ENCODE measurements around the gene NDUFA9. TPM values are rescaled to one million over a fixed set of nuclear protein-coding genes. Genes with fewer than 3 reads are reported as not detected.

The NDUFA9 gene
- total RNA-seq (2021) (65.8 to 97.8 TPM (median 71.4 TPM) in 3 replicates), Bru-seq, nascent RNA (percentile 88 among the genes with signal in this experiment)
- long read RNA-seq, experiment 1, full-length matches to known transcripts, result 241 of 248 reads
- long read RNA-seq, experiment 1, partial matches to known transcripts, result 0 of 248 reads
- long read RNA-seq, experiment 1, other reads (novel, unspliced or antisense), result 7 of 248 reads
- long read RNA-seq, experiment 2, full-length matches to known transcripts, result 50 of 87 reads
- long read RNA-seq, experiment 2, partial matches to known transcripts, result 28 of 87 reads
- long read RNA-seq, experiment 2, other reads (novel, unspliced or antisense), result 9 of 87 reads
- long read RNA-seq, experiment 3, full-length matches to known transcripts, result 568 of 613 reads
- long read RNA-seq, experiment 3, partial matches to known transcripts, result 21 of 613 reads
- long read RNA-seq, experiment 3, other reads (novel, unspliced or antisense), result 24 of 613 reads

GRCh38 chr12:4648501-4649357 is at the start of gene NDUFA9, which contains the start of gene AKAP3:
TSS of gene NDUFA9 (plus strand) at chr12:4649114. CDS start at chr12:4649127, 13 bp downstream.
TSS of gene AKAP3 (minus strand) at chr12:4649051. CDS start at chr12:4638196, 10,855 bp downstream.
- Mint-ChIP-seq H3K4me3 (peak within 1 kb of the TSS; percentile 99), H3K27ac (peak within 1 kb of the TSS; percentile 99), H3K4me1 (peaks cover 40% of the 10 kb centered on the region), H3K9me3 (no peaks in the 10 kb centered on the region), H3K36me3 (no peaks in the 10 kb centered on the region), H3K27me3 (ENCODE audit: low read depth) (no peaks in the 10 kb centered on the region)
- DNase-seq (ENCODE audit: low spot score) (peak; percentile 80), ATAC-seq (peak; percentile 92)
- ChIA-PET CTCF (interaction anchor here (0.7 to 2.0 kb wide), 11 partner anchors 13 to 265 kb away, joined by 3 to 12 read pairs (median 4); partner anchors contain the start of gene DYRK4), POLR2A (interaction anchor here (0.7 to 1.2 kb wide), 3 partner anchors 10 to 52 kb away, joined by 3 to 4 read pairs (median 3); no protein-coding TSS in a partner anchor)
- TF ChIP-seq FOXP1 (CRISPR knock-in tag; IDR thresholded peaks at IDR 0.05; ENCODE audit: borderline replicate concordance) (0 out of 2 replicates have a peak, but pooled peaks have one; percentile 61), ZNF512 (CRISPR knock-in tag; IDR thresholded peaks at IDR 0.05; ENCODE audit: borderline replicate concordance) (no peak), ZNF317 (CRISPR knock-in tag; IDR thresholded peaks at IDR 0.05; ENCODE audit: borderline replicate concordance, low read depth) (no peak), RORB (CRISPR knock-in tag; IDR thresholded peaks at IDR 0.05) (no peak), FOXK1 (CRISPR knock-in tag; IDR thresholded peaks at IDR 0.05) (peak; percentile 83), CREM (CRISPR knock-in tag; IDR thresholded peaks at IDR 0.05) (0 out of 2 replicates have a peak, but pooled peaks have one; percentile 51), RELA (CRISPR knock-in tag; IDR thresholded peaks at IDR 0.05; ENCODE audit: borderline replicate concordance) (no peak), ARID4B (CRISPR knock-in tag; IDR thresholded peaks at IDR 0.05; ENCODE audit: borderline replicate concordance) (peak; percentile 63; the same call in 1 of the 2 replicates), NFATC4 (CRISPR knock-in tag; IDR thresholded peaks at IDR 0.05) (no peak), ZNF423 (CRISPR knock-in tag; IDR thresholded peaks at IDR 0.05) (no peak), ETV6 (CRISPR knock-in tag; IDR thresholded peaks at IDR 0.05) (no peak), ZBTB43 (CRISPR knock-in tag; IDR thresholded peaks at IDR 0.05) (peak; percentile 46; the same call in 1 of the 2 replicates), ZBTB21 (CRISPR knock-in tag; IDR thresholded peaks at IDR 0.05; ENCODE audit: borderline replicate concordance) (no peak), JUN (CRISPR knock-in tag; IDR thresholded peaks at IDR 0.05) (no peak), ZSCAN18 (CRISPR knock-in tag; IDR thresholded peaks at IDR 0.05) (no peak), MYBL2 (CRISPR knock-in tag; IDR thresholded peaks at IDR 0.05) (peak; percentile 68; the same call in 1 of the 2 replicates), CREB1 (CRISPR knock-in tag; IDR thresholded peaks at IDR 0.05) (no peak), HMGA2 (CRISPR knock-in tag; IDR thresholded peaks at IDR 0.05) (no peak), CTCF (IDR thresholded peaks at IDR 0.05) (no peak), MLX (CRISPR knock-in tag; IDR thresholded peaks at IDR 0.05) (0 out of 2 replicates have a peak, but pooled peaks have one; percentile 26), EMX1 (CRISPR knock-in tag; IDR thresholded peaks at IDR 0.05) (no peak), ESRRA (CRISPR knock-in tag; IDR thresholded peaks at IDR 0.05; ENCODE audit: borderline replicate concordance) (peak; percentile 45; the same call in 1 of the 2 replicates), TEAD4 (CRISPR knock-in tag; IDR thresholded peaks at IDR 0.05) (no peak)

All from WTC11 (cell line).